Activated CD8-positive, alpha-beta memory T cell treated with anti-CD3 and anti-CD28 coated beads for 48 hours (primary cell): ENCODE data around the gene WDR20.
"Not testable (repeated sequence)": the region's sequence is repeated elsewhere in the genome, so short reads cannot be mapped to it uniquely, and the experiment has no call there.

Experiments
- DNase-seq, 3 experiments: peaks; one replicate each; pipeline ENCODE4 v3.0.0-alpha.2; 2020; ENCODE audit warnings: low read depth in 2 of 3, low spot score in 2 of 3

The WDR20 gene

GRCh38 chr14:102164965-102165364 lies 25.3 kb downstream of the WDR20 start:
- DNase-seq: no peak

DNA sequence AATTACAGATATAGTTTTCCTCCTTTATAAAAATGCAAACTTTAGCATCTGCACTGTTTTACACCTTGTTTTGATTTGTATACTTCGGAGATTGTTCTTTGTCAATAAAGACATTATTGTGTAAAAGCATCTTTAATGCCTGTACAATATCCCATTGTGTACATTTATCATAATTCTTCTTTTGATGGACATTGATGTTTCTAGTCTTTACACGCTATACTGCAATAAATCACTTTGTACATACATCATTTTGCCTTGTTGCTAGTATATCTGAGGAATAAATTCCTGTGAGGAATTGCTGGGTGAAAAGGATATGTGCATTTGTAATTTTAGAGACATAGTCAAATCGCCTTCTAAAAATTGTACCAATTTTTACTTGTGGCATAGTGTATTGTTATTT lies 30.4 kb downstream of the WDR20 start:
- DNase-seq: no peak

- DNase-seq: no peak
Measured at GRCh38 chr14:102171173-102172020, 31.7 kb downstream of the WDR20 start.

DNA sequence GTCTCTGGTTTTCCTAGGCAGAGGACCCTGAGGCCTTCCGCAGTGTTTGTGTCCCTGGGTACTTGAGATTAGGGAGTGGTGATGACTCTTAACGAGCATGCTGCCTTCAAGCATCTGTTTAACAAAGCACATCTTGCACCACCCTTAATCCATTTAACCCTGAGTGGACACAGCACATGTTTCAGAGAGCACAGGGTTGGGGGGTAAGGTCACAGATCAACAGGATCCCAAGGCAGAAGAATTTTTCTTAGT lies 32.2 kb downstream of the WDR20 start:
- DNase-seq: not testable (repeated sequence)

DNA sequence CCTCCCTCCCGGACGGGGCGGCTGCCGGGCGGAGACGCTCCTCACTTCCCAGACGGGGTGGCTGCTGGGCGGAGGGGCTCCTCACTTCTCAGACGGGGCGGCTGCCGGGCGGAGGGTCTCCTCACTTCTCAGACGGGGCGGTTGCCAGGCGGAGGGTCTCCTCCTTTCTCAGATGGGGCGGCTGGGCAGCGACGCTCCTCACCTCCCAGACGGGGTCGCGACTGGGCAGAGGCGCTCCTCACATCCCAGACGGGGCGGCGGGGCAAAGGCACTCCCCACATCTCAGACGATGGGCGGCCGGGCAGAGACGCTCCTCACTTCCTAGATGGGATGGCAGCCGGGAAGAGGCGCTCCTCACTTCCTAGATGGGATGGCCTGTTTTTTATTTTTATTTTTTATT lies 33.0 kb downstream of the WDR20 start:
- not testable (repeated sequence) for DNase-seq

DNA sequence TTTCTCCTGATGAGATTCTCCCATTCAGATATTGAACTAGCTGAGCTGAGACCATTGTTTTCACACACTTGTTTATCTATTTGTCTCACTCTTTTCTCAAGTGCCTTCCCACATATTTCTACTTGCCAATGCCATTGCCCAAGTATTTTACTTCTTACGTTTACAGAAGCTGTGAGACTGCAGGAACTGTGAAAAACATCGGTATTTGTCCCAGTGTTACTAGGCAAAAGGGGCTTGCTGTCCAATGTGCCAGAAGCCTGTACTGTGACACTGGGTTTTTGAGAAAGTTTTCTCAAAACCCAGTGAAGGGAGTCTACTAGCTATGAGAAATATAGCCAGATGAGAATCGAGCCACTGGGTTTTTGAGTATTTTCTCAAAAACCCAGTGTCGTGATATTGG lies 37.5 kb downstream of the WDR20 start:
- no peak for DNase-seq

GRCh38 chr14:102178806-102179205 lies 39.1 kb downstream of the WDR20 start:
- no peak for DNase-seq

- DNase-seq: no peak
Measured at GRCh38 chr14:102180248-102180998, 40.7 kb downstream of the WDR20 start.

DNA sequence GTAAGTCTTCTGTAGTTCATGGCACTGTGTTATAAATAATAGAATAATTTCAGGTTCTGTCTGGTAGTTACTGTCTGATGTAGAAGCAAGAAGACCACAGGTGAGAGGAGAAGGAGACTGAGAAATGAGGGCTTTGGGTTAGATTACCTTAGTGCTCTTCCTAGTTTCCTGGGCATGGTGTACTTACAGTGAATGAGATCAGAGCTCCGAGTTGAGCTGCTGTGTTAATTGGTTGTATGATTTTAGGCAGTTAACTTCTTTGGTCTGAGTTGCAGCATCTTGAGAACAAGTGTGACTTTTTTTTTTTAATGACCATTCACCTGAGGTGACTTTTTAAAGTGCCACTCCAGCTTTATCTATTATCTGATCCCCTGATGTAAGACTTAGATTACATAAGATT lies 41.5 kb downstream of the WDR20 start:
- no peak for DNase-seq

DNA sequence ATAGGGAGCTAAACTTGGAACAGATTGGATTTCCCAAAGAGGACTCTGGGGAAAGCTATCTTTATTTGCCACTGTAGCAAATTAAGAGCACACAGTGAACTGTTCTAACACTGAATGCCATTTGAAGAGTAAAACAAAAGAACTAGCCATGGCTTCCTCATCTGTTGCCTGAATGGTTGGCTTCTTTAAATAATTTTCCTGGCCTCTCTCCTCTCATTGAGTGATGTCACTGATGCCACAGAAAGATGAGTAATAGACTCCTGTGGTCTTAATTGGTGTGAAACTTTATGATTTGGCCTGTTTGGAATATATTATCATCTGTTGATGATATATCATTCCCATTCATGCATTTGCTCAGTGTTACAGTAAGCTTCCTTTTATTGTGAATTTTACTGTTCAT lies 42.5 kb downstream of the WDR20 start:
- DNase-seq: no peak

- no peak for DNase-seq
Measured at GRCh38 chr14:102182936-102183619, 43.4 kb downstream of the WDR20 start.

DNA sequence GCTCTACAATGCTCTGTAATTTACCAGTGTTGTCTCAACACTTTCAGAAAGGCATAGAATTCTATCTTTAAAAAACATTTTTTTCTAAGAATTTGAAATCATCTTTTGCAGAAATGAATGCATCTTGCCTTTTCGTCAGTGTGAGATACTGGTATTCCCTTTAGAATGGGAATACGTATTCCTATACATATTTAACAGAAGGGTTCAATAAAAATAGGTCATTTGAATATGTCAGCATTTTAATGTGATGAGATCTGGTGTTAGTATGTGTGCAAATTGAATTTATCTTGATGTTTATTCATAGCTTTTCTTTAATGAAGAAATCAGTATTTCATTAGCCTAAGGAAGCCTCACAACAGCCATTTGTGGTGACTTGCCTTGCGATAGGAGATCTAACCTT lies 44.2 kb downstream of the WDR20 start:
- DNase-seq: no peak

- peak in 1 of 3 experiments; percentile 4 for DNase-seq
Measured at GRCh38 chr14:102184316-102185035, 44.8 kb downstream of the WDR20 start.

- DNase-seq: no peak
Measured at GRCh38 chr14:102185360-102185759, 45.7 kb downstream of the WDR20 start.

DNA sequence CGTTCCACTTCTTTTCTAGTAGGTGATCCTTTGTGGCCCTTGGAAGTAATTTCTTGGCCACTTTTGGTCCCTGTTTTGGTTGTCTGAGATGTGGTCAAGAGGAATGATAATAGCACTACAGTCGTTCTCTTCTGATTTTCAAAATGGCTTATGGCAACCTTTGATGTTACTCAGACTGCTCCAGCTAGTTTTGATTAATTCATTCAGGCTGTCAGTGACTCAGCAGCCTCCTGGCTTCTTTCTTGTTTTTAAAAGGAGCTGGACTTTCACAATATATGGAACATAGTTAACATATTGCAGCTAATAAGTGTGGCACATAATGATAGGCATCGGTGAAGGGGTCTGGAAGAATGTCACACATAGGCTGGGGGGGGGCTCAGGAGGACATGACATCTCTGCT lies 47.3 kb downstream of the WDR20 start:
- DNase-seq: no peak

- DNase-seq: no peak
Measured at GRCh38 chr14:102187568-102188001, 47.9 kb downstream of the WDR20 start.

DNA sequence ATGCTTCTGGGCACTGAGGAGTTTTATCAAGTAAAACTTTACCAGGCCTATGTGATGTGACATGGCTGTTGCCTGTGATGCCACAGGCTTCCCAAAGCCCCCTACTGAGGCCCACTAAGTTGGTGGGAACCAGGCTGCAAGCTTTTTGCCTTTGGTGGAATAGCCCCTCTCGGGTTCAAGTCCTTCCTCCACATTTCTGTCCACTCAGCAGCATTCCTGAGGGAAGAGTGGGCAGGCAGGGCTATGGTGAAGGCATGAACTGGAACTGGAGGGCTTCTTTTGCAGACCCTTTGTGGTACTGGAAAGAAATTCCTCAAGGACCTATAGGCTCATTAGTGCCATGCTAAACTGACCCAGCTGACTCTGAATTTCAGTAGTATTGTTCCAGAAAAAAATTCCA lies 48.5 kb downstream of the WDR20 start:
- no peak for DNase-seq

DNA sequence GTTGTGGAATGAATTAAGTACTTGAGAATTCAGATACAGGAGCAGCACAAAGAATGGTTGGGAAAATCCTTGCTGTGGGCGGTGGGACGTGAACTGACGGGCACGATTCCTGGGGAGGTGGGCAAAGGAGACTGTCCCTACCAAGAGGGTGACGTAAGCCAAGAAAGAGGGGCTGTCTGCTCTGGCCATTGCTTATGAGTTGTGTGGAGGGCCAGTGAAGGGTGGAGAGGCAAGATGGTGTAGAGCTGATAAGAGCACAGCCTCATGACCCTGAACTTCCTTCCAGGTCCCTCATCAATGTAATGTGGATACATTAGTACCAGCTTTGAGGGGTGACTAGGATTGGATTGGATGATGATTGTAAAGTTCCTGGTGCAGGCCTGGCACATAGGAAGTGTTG lies 50.2 kb downstream of the WDR20 start:
- DNase-seq: no peak

DNA sequence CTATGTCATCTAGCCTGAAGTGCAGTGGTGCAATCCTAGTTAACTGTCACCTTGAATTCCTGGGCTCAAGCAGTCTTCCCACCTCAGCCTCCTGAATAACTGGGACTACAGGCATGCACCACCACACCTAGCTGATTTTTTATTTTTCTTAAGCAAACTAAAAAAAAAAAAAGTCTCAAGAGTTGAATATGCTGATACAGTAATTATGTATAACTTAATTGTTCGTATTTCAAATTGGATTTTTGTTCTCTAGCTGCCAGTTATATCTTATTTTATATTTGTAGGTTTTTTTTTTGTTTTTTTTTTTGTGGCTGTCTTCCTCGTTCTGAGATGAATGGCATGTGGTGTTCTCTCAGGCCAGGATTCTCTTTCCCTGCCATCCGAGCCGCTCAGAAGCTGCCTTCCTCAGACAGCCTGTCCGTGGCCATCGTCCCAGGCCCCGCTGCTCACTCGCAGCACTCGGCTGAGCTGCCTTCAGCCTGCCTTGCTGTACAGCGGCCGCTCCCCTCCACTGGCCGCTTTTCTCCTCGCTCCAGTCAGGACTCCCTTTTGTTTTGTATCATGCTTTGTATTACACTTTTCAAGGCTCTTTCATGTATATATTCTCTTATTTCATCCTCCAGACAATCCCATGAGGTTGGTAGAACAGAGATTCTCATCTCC lies 53.3 kb downstream of the WDR20 start:
- DNase-seq: no peak

DNA sequence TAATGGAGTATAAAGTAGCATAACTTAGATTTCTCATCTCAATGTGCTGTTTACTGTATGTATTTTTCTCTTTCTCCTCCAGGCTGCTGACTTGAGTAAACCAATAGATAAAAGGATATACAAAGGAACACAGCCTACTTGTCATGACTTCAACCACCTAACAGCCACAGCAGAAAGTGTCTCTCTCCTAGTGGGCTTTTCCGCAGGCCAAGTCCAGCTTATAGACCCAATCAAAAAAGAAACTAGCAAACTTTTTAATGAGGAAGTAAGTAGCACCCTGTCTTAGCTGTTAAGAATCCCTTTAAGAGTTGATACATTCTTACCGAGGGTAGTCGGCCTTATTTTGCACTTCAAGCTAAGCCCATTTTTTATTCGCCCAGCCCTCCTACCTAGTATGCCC lies 55.2 kb downstream of the WDR20 start:
- no peak for DNase-seq

GRCh38 chr14:102195446-102195845 lies 55.7 kb downstream of the WDR20 start:
- DNase-seq: no peak
